Ishikawa (cell line): ENCODE data around the gene KRTAP10-4.

Experiments
- CEBPB ChIP-seq: IDR thresholded peaks from 2 replicates; pipeline ENCODE4 v1.6.1; 2012
- CREB1 ChIP-seq: IDR thresholded peaks from 2 replicates; pipeline ENCODE4 v1.6.1; 2012; ENCODE audit warnings: low read depth
- EGR1 ChIP-seq: IDR thresholded peaks from 2 replicates; pipeline ENCODE4 v1.6.1; 2012
- EP300 ChIP-seq: IDR thresholded peaks from 2 replicates; pipeline ENCODE4 v1.6.1; 2012; ENCODE audit warnings: borderline replicate concordance
- FOXM1 ChIP-seq: IDR thresholded peaks from 2 replicates; pipeline ENCODE4 v1.6.1; 2012; ENCODE audit warnings: low read depth, borderline replicate concordance
- NFIC ChIP-seq: IDR thresholded peaks from 2 replicates; pipeline ENCODE4 v1.6.1; 2012
- RAD21 ChIP-seq: IDR thresholded peaks from 2 replicates; pipeline ENCODE4 v1.6.1; 2012; ENCODE audit warnings: low read depth
- TAF1 ChIP-seq: IDR thresholded peaks from 2 replicates; pipeline ENCODE4 v1.6.1; 2012; ENCODE audit warnings: low read depth, mild to moderate bottlenecking
- TCF12 ChIP-seq: IDR thresholded peaks from 2 replicates; pipeline ENCODE4 v1.6.1; 2012; ENCODE audit warnings: low read depth
- TEAD4 ChIP-seq: IDR thresholded peaks from 2 replicates; pipeline ENCODE4 v1.6.1; 2012
- YY1 ChIP-seq: IDR thresholded peaks from 2 replicates; pipeline ENCODE4 v1.6.1; 2012; ENCODE audit warnings: low read depth
- ZBTB7A ChIP-seq: IDR thresholded peaks from 2 replicates; pipeline ENCODE4 v1.6.1; 2012; ENCODE audit warnings: low read depth
- TF ChIP-seq, protein P1 (sequence below): IDR thresholded peaks from 2 replicates; pipeline ENCODE4 v1.6.1; 2012
- TF ChIP-seq, protein P2 (sequence below): IDR thresholded peaks from 2 replicates; pipeline ENCODE4 v1.6.1; 2012
- TF ChIP-seq, protein P3 (sequence below): IDR thresholded peaks from 2 replicates; pipeline ENCODE4 v1.6.1; 2012; ENCODE audit warnings: low read depth, mild to moderate bottlenecking

Gene KRTAP10-4

DNA sequence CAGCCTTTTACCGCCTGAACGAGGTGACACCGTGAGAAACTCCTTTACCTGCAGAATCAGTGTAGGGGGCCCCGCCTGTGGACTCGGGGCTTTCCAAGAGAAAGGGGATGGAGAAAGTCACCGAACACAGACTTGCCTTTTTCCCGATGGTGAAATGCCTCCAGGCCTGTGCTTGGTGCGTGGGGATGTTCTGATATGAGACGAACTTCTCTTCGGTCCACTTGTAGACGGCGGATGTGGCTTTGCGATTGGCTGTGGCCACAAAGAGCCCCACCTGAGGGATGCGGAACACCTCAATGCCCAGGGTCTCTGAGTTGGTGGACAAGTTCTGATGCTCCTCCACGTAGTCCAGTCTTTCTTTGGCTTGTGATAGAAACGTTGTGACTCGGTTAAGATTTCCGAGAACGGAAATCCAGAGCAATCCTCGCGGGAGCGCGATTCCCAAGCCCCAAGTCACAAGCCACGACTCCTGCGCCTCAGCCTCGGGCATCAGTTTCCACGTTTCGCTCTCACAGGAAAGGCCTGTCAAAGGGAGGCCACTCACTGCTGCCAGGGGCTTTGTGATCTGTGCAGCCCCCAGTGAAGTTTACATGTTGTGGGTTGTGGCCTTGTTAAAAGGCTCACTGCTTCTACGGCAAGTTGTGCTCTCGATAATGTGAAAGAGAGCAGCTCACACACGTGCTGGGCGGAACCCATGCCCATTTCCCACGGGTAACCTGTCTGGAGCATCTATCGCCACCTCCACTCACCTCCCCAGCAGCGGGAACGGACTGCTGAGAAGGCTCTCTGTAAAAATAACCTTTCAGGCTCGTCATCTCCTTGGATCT is 46.2 kb upstream of the KRTAP10-4 start:
- no peak for TF ChIP-seq RAD21
- TF ChIP-seq, protein P1, sequence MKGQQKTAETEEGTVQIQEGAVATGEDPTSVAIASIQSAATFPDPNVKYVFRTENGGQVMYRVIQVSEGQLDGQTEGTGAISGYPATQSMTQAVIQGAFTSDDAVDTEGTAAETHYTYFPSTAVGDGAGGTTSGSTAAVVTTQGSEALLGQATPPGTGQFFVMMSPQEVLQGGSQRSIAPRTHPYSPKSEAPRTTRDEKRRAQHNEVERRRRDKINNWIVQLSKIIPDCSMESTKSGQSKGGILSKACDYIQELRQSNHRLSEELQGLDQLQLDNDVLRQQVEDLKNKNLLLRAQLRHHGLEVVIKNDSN, result no peak
- no peak for TF ChIP-seq TAF1

DNA sequence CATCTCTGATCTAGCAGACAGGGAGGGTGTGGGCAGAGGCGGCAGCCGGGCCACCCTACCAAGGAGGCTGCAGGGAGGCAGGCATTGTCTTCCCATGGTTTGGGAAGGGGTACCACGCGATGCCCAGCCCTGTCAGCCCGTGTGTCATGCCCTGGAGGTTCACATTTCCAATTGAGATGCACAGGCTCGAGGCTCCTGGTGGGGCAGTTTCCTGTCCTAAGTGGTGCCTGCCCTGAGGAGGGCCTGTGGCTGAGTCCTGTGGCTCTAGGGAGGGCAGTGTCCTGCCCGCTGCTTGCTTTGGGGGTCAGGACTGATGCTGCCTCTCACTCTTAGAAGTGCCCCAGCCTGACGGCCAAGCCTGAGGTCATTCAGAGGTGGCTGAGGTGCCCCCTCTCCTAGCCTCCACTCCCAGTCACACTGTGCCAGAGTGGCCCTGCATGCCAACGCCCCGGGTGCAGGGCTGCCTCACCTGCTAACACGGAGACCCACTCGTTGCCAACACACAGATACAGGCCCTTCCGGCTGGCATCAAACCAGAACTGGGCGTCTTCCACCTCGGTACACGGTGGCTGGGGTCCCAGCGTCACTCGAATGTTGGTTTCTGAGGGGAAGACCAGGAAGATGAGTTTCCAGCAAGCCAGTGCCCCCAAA is 45.4 kb upstream of the KRTAP10-4 start:
- TF ChIP-seq TAF1 (no peak), FOXM1 (no peak), CEBPB (no peak), TCF12 (no peak), RAD21 (no peak), YY1 (no peak), CREB1 (no peak), EGR1 (no peak), NFIC (no peak)
- TF ChIP-seq, protein P2, sequence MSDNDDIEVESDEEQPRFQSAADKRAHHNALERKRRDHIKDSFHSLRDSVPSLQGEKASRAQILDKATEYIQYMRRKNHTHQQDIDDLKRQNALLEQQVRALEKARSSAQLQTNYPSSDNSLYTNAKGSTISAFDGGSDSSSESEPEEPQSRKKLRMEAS, result no peak
- TF ChIP-seq, protein P3, sequence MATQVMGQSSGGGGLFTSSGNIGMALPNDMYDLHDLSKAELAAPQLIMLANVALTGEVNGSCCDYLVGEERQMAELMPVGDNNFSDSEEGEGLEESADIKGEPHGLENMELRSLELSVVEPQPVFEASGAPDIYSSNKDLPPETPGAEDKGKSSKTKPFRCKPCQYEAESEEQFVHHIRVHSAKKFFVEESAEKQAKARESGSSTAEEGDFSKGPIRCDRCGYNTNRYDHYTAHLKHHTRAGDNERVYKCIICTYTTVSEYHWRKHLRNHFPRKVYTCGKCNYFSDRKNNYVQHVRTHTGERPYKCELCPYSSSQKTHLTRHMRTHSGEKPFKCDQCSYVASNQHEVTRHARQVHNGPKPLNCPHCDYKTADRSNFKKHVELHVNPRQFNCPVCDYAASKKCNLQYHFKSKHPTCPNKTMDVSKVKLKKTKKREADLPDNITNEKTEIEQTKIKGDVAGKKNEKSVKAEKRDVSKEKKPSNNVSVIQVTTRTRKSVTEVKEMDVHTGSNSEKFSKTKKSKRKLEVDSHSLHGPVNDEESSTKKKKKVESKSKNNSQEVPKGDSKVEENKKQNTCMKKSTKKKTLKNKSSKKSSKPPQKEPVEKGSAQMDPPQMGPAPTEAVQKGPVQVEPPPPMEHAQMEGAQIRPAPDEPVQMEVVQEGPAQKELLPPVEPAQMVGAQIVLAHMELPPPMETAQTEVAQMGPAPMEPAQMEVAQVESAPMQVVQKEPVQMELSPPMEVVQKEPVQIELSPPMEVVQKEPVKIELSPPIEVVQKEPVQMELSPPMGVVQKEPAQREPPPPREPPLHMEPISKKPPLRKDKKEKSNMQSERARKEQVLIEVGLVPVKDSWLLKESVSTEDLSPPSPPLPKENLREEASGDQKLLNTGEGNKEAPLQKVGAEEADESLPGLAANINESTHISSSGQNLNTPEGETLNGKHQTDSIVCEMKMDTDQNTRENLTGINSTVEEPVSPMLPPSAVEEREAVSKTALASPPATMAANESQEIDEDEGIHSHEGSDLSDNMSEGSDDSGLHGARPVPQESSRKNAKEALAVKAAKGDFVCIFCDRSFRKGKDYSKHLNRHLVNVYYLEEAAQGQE, result no peak

DNA sequence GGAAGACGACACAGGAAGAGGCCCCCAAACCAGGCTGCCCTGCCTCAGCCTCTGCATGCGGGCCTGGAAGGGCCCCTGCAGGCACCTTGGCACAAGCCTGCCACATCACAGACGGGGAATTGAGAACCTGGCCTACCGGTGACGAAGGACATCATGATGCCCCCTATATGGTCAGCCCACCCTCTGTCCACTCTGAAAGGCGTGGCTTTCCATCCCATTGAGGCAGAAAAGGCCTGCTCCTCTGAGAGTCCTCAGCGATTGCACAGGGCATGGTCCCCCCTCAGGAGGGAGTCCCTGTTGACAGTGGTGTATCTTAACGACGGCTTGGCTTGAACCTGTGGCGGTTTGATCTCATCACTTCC is 44.9 kb upstream of the KRTAP10-4 start:
- no peak for TF ChIP-seq ZBTB7A
- TF ChIP-seq RAD21, result no peak
- TF ChIP-seq FOXM1, result no peak
- TF ChIP-seq TAF1, result no peak
- no peak for TF ChIP-seq NFIC
- no peak for TF ChIP-seq CEBPB
- no peak for TF ChIP-seq YY1
- TF ChIP-seq TEAD4, result no peak
- no peak for TF ChIP-seq TCF12
- TF ChIP-seq, protein P3, result no peak
- no peak for TF ChIP-seq EGR1

DNA sequence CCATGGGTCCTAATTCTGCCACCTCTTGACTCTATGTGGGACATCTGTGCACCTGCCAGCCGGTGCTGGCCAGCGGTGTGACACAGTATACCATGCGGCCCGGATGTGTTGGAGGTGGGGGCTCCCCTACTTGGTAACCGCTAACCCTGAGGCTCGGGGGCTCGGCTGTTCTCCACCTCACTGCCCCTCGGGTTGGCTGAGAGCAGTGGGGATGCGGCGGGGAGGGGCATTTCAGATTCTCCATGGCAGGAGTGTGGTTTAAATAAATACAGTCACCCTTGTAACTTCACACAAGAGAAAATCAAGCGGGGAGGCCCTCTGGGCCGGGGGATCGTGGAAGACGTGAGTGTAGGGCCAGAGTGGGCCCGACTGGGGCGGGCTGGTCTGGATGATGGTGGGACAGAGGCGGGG is 44.5 kb upstream of the KRTAP10-4 start:
- no peak for TF ChIP-seq NFIC
- no peak for TF ChIP-seq CEBPB
- no peak for TF ChIP-seq CREB1
- TF ChIP-seq EP300, result no peak
- TF ChIP-seq YY1, result no peak
- TF ChIP-seq, protein P1, result no peak
- no peak for TF ChIP-seq FOXM1
- TF ChIP-seq TCF12, result no peak
- TF ChIP-seq, protein P3, result no peak
- no peak for TF ChIP-seq RAD21
- no peak for TF ChIP-seq TAF1
- TF ChIP-seq, protein P2, result no peak
